Liver (tissue), 3 donors: ENCODE results near the gene EXOC6B.

Experiments
- GABPA ChIP-seq, 2 donors: IDR thresholded peaks in 1 of 2; conservative IDR thresholded peaks in 1 of 2; 2 replicates each; pipeline ENCODE4 v1.6.1; 2016; ENCODE audit warnings: antibody characterized with exemption in 2 of 2, mild to moderate bottlenecking in 1 of 2, moderate library complexity in 1 of 2
- JUND ChIP-seq, 2 donors: IDR thresholded peaks; 2 replicates each; pipeline ENCODE4 v1.6.1; 2016; ENCODE audit warnings: antibody characterized with exemption in 2 of 2
- RXRA ChIP-seq, 2 donors: IDR thresholded peaks; 2 replicates each; pipeline ENCODE4 v1.6.1; 2017 to 2018; ENCODE audit warnings: antibody characterized with exemption in 2 of 2, mild to moderate bottlenecking in 1 of 2
- TAF1 ChIP-seq: conservative IDR thresholded peaks from 2 replicates; pipeline ENCODE4 v1.6.1; 2016; ENCODE audit warnings: antibody characterized with exemption, mild to moderate bottlenecking
- YY1 ChIP-seq: IDR thresholded peaks from 2 replicates; pipeline ENCODE4 v1.6.1; 2016; ENCODE audit warnings: antibody characterized with exemption, mild to moderate bottlenecking
- TF ChIP-seq, protein P1 (sequence below): fragments of 150-350 bp; IDR thresholded peaks from 2 replicates; pipeline ENCODE4 v1.5.1; 2017; ENCODE audit warnings: improper control_type of control experiment, low read depth, low read length; ENCODE audit not compliant: missing input control
- TF ChIP-seq, protein P2 (sequence below): IDR thresholded peaks from 2 replicates; pipeline ENCODE4 v1.6.1; 2016; ENCODE audit warnings: antibody characterized with exemption
- donor health status: healthy.
- donor health status: healthy.

DNA sequence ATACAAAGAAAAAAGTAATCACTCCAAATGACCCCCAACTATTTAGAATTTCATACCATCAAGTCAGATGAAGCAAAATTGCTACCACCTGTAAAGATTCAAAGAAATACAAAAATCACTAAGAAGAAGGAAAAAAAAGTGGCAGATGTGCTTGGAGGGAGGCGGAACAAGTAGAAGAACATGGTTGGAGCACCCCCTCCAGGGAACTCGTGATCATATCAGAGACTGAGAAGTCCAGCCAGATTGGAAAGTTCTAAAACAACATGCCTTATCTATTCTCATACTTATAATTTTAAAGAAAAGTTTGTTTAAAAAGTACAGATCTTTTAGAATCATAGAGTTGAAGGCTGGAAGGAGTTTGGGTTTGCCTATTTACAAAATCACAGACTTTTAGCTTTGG lies 564.8 kb downstream of the EXOC6B start:
- TF ChIP-seq, protein P1, sequence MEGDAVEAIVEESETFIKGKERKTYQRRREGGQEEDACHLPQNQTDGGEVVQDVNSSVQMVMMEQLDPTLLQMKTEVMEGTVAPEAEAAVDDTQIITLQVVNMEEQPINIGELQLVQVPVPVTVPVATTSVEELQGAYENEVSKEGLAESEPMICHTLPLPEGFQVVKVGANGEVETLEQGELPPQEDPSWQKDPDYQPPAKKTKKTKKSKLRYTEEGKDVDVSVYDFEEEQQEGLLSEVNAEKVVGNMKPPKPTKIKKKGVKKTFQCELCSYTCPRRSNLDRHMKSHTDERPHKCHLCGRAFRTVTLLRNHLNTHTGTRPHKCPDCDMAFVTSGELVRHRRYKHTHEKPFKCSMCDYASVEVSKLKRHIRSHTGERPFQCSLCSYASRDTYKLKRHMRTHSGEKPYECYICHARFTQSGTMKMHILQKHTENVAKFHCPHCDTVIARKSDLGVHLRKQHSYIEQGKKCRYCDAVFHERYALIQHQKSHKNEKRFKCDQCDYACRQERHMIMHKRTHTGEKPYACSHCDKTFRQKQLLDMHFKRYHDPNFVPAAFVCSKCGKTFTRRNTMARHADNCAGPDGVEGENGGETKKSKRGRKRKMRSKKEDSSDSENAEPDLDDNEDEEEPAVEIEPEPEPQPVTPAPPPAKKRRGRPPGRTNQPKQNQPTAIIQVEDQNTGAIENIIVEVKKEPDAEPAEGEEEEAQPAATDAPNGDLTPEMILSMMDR = no peak
- TF ChIP-seq JUND (IDR thresholded peaks at IDR 0.05) (no peak), YY1 (no peak), RXRA (IDR thresholded peaks at IDR 0.05) (no peak), GABPA (IDR thresholded peaks at IDR 0.05 in 1 of 2, conservative IDR thresholded peaks at IDR 0.05 in 1 of 2) (no peak), TAF1 (no peak)
- TF ChIP-seq, protein P2, sequence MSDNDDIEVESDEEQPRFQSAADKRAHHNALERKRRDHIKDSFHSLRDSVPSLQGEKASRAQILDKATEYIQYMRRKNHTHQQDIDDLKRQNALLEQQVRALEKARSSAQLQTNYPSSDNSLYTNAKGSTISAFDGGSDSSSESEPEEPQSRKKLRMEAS = no peak
